HEK293 (cell line): ENCODE data around the gene HSD17B2.

Source experiments
- CTCF ChIA-PET: fragments of 350-600 bp; formaldehyde crosslinking; extraction: SDS; loops from one replicate; lab custom pipeline; 2021; ENCODE audit warnings: antibody characterized with exemption; lab: Yijun Ruan, JAX
- POLR2A ChIA-PET: fragments of 300-600 bp; formaldehyde crosslinking; extraction: SDS; loops from one replicate; lab custom pipeline; 2020; ENCODE audit warnings: antibody characterized with exemption, inconsistent platforms; lab: Yijun Ruan, JAX
- H3K27ac ChIP-seq: fragments of 200-500 bp; sonication (Bioruptor generic); 2 replicates; pipeline ENCODE4 v1.5.1; 2014; ENCODE audit warnings: low read depth, low read length, control low read depth, inconsistent platforms; ENCODE audit errors: extremely low read depth
- H3K36me3 ChIP-seq, 2 experiments: fragments of 200-500 bp in 1 of 2; sonication (Bioruptor generic) in 1 of 2; 1 replicate in 1 of 2; 2 replicates in 1 of 2; pipeline ENCODE4 v1.5.1; 2014 to 2017; ENCODE audit warnings: inconsistent platforms in 2 of 2, low read length in 2 of 2; ENCODE audit not compliant: control insufficient read depth in 2 of 2, insufficient read depth in 1 of 2
- H3K4me1 ChIP-seq: fragments of 200-500 bp; sonication (Bioruptor generic); 2 replicates; pipeline ENCODE4 v1.5.1; 2014; ENCODE audit warnings: mild to moderate bottlenecking, low read length, inconsistent platforms; ENCODE audit not compliant: control insufficient read depth, insufficient read depth
- H3K4me3 ChIP-seq: 2 replicates; pipeline ENCODE4 v1.5.1; 2011; ENCODE audit warnings: low read depth, mild to moderate bottlenecking, control low read depth, low read length, moderate library complexity
- H3K9me3 ChIP-seq: fragments of 200-500 bp; sonication (Bioruptor generic); 2 replicates; pipeline ENCODE4 v1.5.1; 2014; ENCODE audit warnings: low read depth, low read length, inconsistent platforms; ENCODE audit not compliant: control insufficient read depth, insufficient read depth
- BCL11A ChIP-seq: fragments of 450-650 bp; formaldehyde crosslinking; IDR thresholded peaks from 2 replicates; pipeline ENCODE4 v1.5.1; 2016; ENCODE audit warnings: low read depth, missing biosample characterization, missing genetic modification characterization
- FEZF1 ChIP-seq: fragments of 450-650 bp; formaldehyde crosslinking; IDR thresholded peaks from 2 replicates; pipeline ENCODE4 v1.5.1; 2016; ENCODE audit warnings: missing biosample characterization, missing genetic modification characterization
- KLF17 ChIP-seq: fragments of 450-650 bp; formaldehyde crosslinking; IDR thresholded peaks from 2 replicates; pipeline ENCODE4 v1.5.1; 2016; ENCODE audit warnings: missing biosample characterization, missing genetic modification characterization
- KLF8 ChIP-seq: fragments of 450-650 bp; formaldehyde crosslinking; IDR thresholded peaks from 2 replicates; pipeline ENCODE4 v1.5.1; 2016; ENCODE audit warnings: missing biosample characterization, missing genetic modification characterization
- PRDM2 ChIP-seq: fragments of 450-650 bp; formaldehyde crosslinking; IDR thresholded peaks from 2 replicates; pipeline ENCODE4 v1.5.1; 2016; ENCODE audit warnings: missing biosample characterization, missing genetic modification characterization, borderline replicate concordance
- REPIN1 ChIP-seq: fragments of 450-650 bp; formaldehyde crosslinking; IDR thresholded peaks from 2 replicates; pipeline ENCODE4 v1.5.1; 2017; ENCODE audit warnings: missing biosample characterization, missing genetic modification characterization, low read depth
- YY1 ChIP-seq: fragments of 450-650 bp; formaldehyde crosslinking; IDR thresholded peaks from 2 replicates; pipeline ENCODE4 v1.5.1; 2018; ENCODE audit warnings: missing biosample characterization, missing genetic modification characterization
- ZBTB10 ChIP-seq: fragments of 450-650 bp; formaldehyde crosslinking; IDR thresholded peaks from 2 replicates; pipeline ENCODE4 v1.5.1; 2016; ENCODE audit warnings: missing biosample characterization, missing genetic modification characterization
- ZBTB20 ChIP-seq: fragments of 450-650 bp; formaldehyde crosslinking; IDR thresholded peaks from 2 replicates; pipeline ENCODE4 v1.5.1; 2016; ENCODE audit warnings: missing biosample characterization, missing genetic modification characterization
- ZNF121 ChIP-seq: fragments of 450-650 bp; formaldehyde crosslinking; IDR thresholded peaks from 2 replicates; pipeline ENCODE4 v1.5.1; 2016; ENCODE audit warnings: missing biosample characterization, missing genetic modification characterization
- ZNF2 ChIP-seq: fragments of 450-650 bp; formaldehyde crosslinking; IDR thresholded peaks from 2 replicates; pipeline ENCODE4 v1.5.1; 2016; ENCODE audit warnings: missing biosample characterization, missing genetic modification characterization
- ZNF202 ChIP-seq: fragments of 450-650 bp; formaldehyde crosslinking; IDR thresholded peaks from 2 replicates; pipeline ENCODE4 v1.5.1; 2016; ENCODE audit warnings: missing biosample characterization, missing genetic modification characterization, borderline replicate concordance
- ZNF24 ChIP-seq: fragments of 450-650 bp; formaldehyde crosslinking; IDR thresholded peaks from 2 replicates; pipeline ENCODE4 v1.5.1; 2016; ENCODE audit warnings: missing biosample characterization, missing genetic modification characterization
- ZNF596 ChIP-seq: fragments of 450-650 bp; IDR thresholded peaks from 2 replicates; pipeline ENCODE4 v1.5.0; 2018; ENCODE audit warnings: missing biosample characterization, mild to moderate bottlenecking, missing genetic modification characterization, moderate library complexity
- ZNF629 ChIP-seq: fragments of 450-650 bp; formaldehyde crosslinking; IDR thresholded peaks from 2 replicates; pipeline ENCODE4 v1.5.1; 2017; ENCODE audit warnings: missing biosample characterization, missing genetic modification characterization
- TF ChIP-seq, protein P1 (sequence below): fragments of 450-650 bp; formaldehyde crosslinking; IDR thresholded peaks from 2 replicates; pipeline ENCODE4 v1.5.1; 2016; ENCODE audit warnings: missing biosample characterization, missing genetic modification characterization
- TF ChIP-seq, protein P2 (sequence below): fragments of 450-650 bp; formaldehyde crosslinking; IDR thresholded peaks from 2 replicates; pipeline ENCODE4 v1.5.1; 2017; ENCODE audit warnings: missing biosample characterization, missing genetic modification characterization
- TF ChIP-seq, protein P3 (sequence below): IDR thresholded peaks from 2 replicates; pipeline ENCODE4 v1.6.1; 2011; ENCODE audit warnings: mild to moderate bottlenecking, low read depth, low read length, borderline replicate concordance

The HSD17B2 gene

GRCh38 chr16:82082097-82082496 lies 47.0 kb downstream of the HSD17B2 start:
- POLR2A ChIA-PET = no interaction called here

More at GRCh38 chr16:82082097-82082496, 47.0 kb downstream of the HSD17B2 start:
- no peak overlapping the region for H3K27ac ChIP-seq
- H3K4me1 ChIP-seq = no peaks in the 10 kb centered on the region
- TF ChIP-seq ZNF596 (tag by site-specific recombination) (no peak), ZBTB10 (tag by site-specific recombination) (no peak), ZNF202 (tag by site-specific recombination) (no peak), REPIN1 (no peak), KLF17 (tag by site-specific recombination) (no peak), ZNF629 (tag by site-specific recombination) (no peak), ZNF121 (tag by site-specific recombination) (no peak), ZBTB20 (no peak), PRDM2 (tag by site-specific recombination) (no peak), FEZF1 (no peak), ZNF24 (tag by site-specific recombination) (no peak), YY1 (no peak), KLF8 (tag by site-specific recombination) (no peak), ZNF2 (no peak), BCL11A (tag by site-specific recombination) (no peak)
- TF ChIP-seq, protein P1, sequence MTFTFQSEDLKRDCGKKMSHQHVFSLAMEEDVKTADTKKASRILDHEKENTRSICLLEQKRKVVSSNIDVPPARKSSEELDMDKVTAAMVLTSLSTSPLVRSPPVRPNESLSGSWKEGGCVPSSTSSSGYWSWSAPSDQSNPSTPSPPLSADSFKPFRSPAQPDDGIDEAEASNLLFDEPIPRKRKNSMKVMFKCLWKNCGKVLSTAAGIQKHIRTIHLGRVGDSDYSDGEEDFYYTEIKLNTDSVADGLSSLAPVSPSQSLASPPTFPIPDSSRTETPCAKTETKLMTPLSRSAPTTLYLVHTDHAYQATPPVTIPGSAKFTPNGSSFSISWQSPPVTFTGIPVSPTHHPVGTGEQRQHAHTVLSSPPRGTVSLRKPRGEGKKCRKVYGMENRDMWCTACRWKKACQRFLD (tag by site-specific recombination) = no peak
- TF ChIP-seq, protein P2, sequence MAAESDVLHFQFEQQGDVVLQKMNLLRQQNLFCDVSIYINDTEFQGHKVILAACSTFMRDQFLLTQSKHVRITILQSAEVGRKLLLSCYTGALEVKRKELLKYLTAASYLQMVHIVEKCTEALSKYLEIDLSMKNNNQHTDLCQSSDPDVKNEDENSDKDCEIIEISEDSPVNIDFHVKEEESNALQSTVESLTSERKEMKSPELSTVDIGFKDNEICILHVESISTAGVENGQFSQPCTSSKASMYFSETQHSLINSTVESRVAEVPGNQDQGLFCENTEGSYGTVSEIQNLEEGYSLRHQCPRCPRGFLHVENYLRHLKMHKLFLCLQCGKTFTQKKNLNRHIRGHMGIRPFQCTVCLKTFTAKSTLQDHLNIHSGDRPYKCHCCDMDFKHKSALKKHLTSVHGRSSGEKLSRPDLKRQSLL (tag by site-specific recombination) = no peak
- TF ChIP-seq, protein P3, sequence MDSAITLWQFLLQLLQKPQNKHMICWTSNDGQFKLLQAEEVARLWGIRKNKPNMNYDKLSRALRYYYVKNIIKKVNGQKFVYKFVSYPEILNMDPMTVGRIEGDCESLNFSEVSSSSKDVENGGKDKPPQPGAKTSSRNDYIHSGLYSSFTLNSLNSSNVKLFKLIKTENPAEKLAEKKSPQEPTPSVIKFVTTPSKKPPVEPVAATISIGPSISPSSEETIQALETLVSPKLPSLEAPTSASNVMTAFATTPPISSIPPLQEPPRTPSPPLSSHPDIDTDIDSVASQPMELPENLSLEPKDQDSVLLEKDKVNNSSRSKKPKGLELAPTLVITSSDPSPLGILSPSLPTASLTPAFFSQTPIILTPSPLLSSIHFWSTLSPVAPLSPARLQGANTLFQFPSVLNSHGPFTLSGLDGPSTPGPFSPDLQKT = no peak
- no peaks in the 10 kb centered on the region for H3K9me3 ChIP-seq
- no peaks in the 10 kb centered on the region for H3K36me3 ChIP-seq
- no peak overlapping the region for H3K4me3 ChIP-seq
- CTCF ChIA-PET = interaction anchor here (1.1 to 1.6 kb wide), 2 partner anchors 20 to 143 kb away, joined by 3 to 4 read pairs; no protein-coding TSS in a partner anchor
